GM21717 (cell line): ENCODE data around the gene IL1RAPL2.
A peak's percentile ranks its signal among the peaks of the same experiment; 100 is the strongest.
"Not testable (repeated sequence)": the region's sequence is repeated elsewhere in the genome, so short reads cannot be mapped to it uniquely, and the experiment has no call there.

Experiments
- ATAC-seq: cut with Tn5 transposase; IDR thresholded peaks from one replicate; pipeline ENCODE4 v1.9.1; 2021; ENCODE audit warnings: mild to moderate bottlenecking, moderate library complexity; ENCODE audit not compliant: unreplicated experiment

Gene IL1RAPL2

GRCh38 chrX:105658136-105658535, 1092.1 kb downstream of the IL1RAPL2 start:
- ATAC-seq, result no peak

GRCh38 chrX:105662248-105662647, 1096.2 kb downstream of the IL1RAPL2 start:
- ATAC-seq, result no peak

DNA sequence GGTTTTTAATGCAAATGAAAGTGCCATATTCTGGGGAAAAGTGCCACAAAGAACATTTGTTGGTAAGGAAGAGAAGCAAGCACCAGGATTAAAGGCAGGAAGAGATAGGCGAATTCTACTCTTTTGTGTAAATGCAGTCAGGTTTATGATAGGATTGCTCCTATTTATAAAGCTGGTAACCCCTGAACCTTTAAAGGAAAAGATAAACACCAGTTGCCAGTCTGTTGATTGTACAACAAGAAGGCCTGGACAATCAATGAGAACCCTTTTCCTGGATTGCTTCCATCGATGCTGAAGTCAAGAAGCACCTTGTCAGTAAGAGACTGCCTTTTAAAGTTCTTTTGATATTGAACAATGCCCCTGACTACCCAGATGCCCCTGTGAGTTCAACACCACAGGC, 1098.2 kb downstream of the IL1RAPL2 start:
- no peak for ATAC-seq

DNA sequence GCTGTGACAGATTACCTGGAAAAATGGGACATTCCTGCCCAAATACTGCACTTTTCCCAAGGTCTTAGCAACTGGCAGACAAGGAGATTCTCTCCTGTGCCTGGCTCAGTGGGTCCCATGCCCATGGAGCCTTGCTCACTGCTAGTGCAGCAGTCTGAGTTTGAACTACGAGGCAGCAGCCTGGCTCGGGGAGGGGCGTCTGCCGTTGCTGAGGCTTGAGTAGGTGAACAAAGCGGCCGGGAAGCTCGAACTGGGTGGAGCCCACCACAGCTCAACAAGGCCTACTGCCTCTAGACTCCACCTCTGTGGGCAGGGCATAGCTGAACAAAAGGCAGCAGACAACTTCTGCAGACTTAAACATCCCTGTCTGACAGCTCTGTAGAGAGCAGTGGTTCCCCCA, 1118.3 kb downstream of the IL1RAPL2 start:
- not testable (repeated sequence) for ATAC-seq

GRCh38 chrX:105694839-105695238, 1128.8 kb downstream of the IL1RAPL2 start:
- ATAC-seq, result no peak

- no peak for ATAC-seq
Observed at GRCh38 chrX:105695451-105695850, 1129.5 kb downstream of the IL1RAPL2 start.

GRCh38 chrX:105696870-105697269, 1130.9 kb downstream of the IL1RAPL2 start:
- ATAC-seq, result no peak

GRCh38 chrX:105697984-105698781, 1132.2 kb downstream of the IL1RAPL2 start:
- ATAC-seq, result no peak

- ATAC-seq, result no peak
Observed at GRCh38 chrX:105700331-105700730, 1134.3 kb downstream of the IL1RAPL2 start.

DNA sequence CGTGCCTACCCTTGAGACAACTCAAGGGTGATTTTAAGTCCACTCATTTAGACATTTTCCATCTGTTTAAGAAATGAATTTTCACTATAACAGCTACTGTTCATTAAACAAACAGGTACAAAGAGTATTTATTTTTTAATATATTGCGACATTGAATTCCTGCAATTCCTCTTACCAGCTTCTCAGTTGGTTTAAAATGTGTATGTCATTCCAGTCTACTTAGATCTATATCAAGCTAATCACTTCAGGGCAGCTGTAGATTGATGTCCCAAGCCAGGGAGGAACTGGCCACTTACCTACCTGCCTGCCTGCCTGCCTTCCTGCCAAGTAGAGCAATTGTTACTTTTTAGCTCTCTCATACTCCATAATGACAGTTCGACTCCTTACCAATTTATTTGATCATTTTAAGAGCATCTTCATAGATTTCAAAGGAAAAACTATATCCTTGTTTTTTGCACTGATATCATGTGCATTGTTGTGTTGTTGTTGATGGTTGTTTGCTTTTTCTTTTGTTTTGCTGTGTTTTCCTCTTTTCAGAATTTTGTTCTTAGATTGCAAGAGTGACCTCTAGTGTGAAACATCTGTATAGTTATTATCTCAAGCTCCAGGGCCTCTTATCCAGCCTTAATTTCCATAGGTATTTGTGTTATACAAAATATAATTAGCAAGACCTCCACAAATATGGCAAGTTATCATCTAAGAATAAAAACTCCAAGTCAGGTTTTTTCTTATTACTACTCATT, 1135.5 kb downstream of the IL1RAPL2 start:
- ATAC-seq, result no peak

DNA sequence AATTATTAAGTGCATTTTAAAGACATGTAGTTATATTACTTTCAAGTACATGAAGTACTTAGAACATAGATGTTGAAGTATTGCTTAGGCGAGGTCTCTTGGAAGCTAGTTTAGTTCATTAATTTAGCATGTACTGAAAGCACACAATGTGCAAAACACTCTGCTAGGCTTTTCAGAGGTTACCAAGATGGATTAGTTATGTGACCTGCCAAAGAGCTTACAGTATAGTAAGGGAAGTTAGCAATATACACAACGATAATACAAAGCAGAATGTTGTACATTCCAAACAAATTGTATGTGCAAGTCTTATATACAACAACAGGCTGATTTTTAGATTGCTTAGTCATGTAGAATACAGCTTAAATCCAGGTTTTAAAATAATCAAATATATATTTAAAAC, 1137.9 kb downstream of the IL1RAPL2 start:
- ATAC-seq, result no peak

DNA sequence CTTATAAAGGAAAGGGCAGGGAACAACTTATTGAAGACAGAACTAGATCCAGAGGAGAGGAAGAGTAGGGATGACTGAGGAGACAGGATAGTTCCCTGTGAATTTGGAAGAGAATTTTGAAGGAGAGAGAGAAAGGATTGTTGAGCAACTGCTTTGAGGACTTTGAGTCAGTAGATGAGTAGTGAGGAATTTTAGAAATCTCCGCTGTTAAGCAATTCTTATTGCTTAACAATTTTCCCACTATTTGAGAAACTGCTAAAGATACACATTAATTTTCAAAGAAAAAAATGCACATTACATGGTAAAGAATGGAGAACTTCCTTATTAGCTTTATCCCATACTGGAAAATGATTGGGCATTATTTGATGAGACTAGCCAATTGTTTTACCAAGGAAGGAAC, 1140.0 kb downstream of the IL1RAPL2 start:
- ATAC-seq, result no peak

DNA sequence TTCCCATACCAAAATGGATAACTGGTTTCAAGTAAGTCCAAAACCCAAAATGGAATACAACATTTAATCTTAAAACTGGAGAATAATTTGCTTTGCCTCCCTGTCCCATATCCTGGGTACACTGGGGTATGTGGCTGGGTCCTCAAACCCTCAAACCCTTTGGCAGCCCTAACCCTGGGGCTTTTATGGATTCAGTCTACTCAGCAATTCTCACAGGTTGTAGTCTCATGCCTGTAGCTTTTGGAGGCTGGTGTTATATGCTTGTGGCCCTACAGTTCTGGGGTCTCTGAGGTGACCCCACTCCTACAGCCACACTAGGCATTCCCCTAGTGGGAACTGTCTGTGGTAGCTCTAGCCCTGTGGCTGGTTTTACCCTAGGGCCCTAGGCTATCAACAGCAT, 1145.8 kb downstream of the IL1RAPL2 start:
- no peak for ATAC-seq

GRCh38 chrX:105715746-105716145, 1149.7 kb downstream of the IL1RAPL2 start:
- ATAC-seq, result no peak

GRCh38 chrX:105723966-105724735, 1158.2 kb downstream of the IL1RAPL2 start:
- ATAC-seq, result no peak

- ATAC-seq, result peak; percentile 89
Observed at GRCh38 chrX:105725228-105725627, 1159.2 kb downstream of the IL1RAPL2 start.

GRCh38 chrX:105738162-105738561, 1172.2 kb downstream of the IL1RAPL2 start:
- no peak for ATAC-seq

DNA sequence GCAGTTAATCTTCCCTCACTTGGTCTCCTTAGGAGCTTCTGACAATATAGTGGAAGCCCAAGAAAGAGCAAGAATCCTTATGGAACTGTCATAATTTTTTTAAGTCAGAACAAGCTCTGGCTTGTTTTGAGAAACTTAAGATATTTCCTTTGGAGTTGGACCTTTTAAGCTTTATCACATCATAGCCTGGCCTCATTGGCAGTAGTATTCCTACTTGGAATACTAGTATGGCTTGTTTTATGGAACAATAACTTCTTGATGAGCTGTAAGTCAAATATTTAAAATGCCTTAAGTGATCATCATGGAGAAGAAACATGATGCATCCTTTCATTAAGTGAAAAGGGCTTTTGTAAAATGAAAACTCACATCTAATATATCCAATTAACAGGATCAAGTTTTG, 1178.3 kb downstream of the IL1RAPL2 start:
- ATAC-seq, result no peak

GRCh38 chrX:105744946-105745345, 1178.9 kb downstream of the IL1RAPL2 start:
- ATAC-seq, result no peak

DNA sequence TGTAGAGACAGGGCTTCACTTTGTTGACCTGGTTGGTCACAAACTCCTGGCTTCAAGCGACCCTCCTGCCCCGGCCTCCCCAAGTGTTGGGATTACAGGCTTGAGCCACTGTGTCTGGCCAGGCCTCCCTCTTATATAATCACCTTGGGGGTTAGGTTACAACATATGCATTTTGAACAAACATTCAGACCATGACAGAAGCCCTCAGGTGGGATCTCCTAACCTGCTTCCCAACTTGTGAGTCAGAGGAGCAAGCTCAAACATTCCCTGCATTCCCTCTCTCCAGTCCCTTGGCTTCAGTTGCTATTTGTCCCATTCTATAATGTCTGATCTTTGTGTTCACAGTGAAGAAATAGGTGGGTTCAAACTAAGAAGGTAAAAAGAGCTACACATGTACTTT, 1179.9 kb downstream of the IL1RAPL2 start:
- ATAC-seq, result no peak

DNA sequence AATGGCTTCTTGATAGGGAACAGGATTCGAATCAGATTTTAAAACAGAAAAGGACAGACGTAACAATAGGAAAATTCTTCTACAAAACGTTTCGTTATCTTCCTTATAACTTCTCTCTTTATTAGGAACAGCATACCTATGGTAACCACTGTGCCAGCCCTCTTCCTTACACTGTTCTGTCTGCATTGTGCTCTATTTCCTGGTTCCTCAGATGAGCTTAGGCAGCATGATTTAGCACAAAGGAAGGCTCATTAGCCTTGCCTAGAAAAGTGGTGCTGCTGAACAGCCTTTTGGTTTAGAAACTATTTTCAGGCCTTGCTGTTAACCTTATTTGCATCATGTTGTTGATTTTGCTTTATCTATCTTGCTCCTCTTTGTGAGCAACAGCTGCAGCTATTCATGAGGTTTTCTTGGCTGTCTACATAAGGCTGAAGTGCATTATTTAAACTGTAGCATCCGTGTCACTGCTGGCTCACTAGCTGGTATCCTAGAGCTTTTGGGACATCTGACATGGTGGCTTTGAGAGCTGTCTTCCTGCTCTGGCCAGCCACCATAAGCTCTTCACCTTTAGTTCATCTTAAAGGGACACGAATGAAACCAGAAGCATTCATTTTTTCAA, 1186.4 kb downstream of the IL1RAPL2 start:
- no peak for ATAC-seq
